GM18505 (cell line): ENCODE data around the gene SLC6A19.

Source experiments
- ATAC-seq: cut with Tn5 transposase; IDR thresholded peaks from one replicate; pipeline ENCODE4 v1.9.1; 2021; ENCODE audit not compliant: unreplicated experiment
- POLR2A ChIP-seq: IDR thresholded peaks from 4 replicates; pipeline ENCODE4 v1.6.1; 2011; ENCODE audit warnings: borderline replicate concordance; ENCODE audit not compliant: insufficient read depth, insufficient read length; ENCODE audit errors: extremely low read depth

The SLC6A19 gene

GRCh38 chr5:1202026-1202797 lies 817 bp downstream of the SLC6A19 start:
- no peak for TF ChIP-seq POLR2A
- no peak for ATAC-seq

- ATAC-seq: no peak
- TF ChIP-seq POLR2A: no peak
These were observed 1.4 kb downstream of the SLC6A19 start for GRCh38 chr5:1202798-1203185.

GRCh38 chr5:1203311-1203967 lies 2.0 kb downstream of the SLC6A19 start:
- ATAC-seq: no peak
- TF ChIP-seq POLR2A: no peak

GRCh38 chr5:1203968-1204692 lies 2.7 kb downstream of the SLC6A19 start:
- ATAC-seq: no peak
- no peak for TF ChIP-seq POLR2A

GRCh38 chr5:1204693-1205242 lies 3.4 kb downstream of the SLC6A19 start:
- no peak for ATAC-seq
- TF ChIP-seq POLR2A: no peak

- TF ChIP-seq POLR2A: no peak
These were observed 4.1 kb downstream of the SLC6A19 start for GRCh38 chr5:1205255-1206180.

GRCh38 chr5:1206521-1207412 lies 5.4 kb downstream of the SLC6A19 start:
- ATAC-seq: no peak
- TF ChIP-seq POLR2A: no peak

More at GRCh38 chr5:1205255-1206180, 4.1 kb downstream of the SLC6A19 start:
- ATAC-seq: no peak

- TF ChIP-seq POLR2A: no peak
- no peak for ATAC-seq
These were observed 6.2 kb downstream of the SLC6A19 start for GRCh38 chr5:1207555-1207954.

- ATAC-seq: no peak
- no peak for TF ChIP-seq POLR2A
These were observed 6.9 kb downstream of the SLC6A19 start for GRCh38 chr5:1208221-1208742.

GRCh38 chr5:1208743-1209488 lies 7.5 kb downstream of the SLC6A19 start:
- no peak for ATAC-seq
- TF ChIP-seq POLR2A: no peak

- TF ChIP-seq POLR2A: no peak
- ATAC-seq: no peak
These were observed 8.1 kb downstream of the SLC6A19 start for GRCh38 chr5:1209489-1209852.
